Hematopoietic multipotent progenitor cell treated with erythropoietin and hydrocortisone succinate and interleukin-3 and kit ligand, for 15 days (in vitro differentiated cells): ENCODE measurements around the gene GRXCR1.

Source experiments
- DNase-seq: peaks from one replicate; pipeline ENCODE4 v3.0.0-alpha.2; 2015; ENCODE audit warnings: low spot score

The GRXCR1 gene

DNA sequence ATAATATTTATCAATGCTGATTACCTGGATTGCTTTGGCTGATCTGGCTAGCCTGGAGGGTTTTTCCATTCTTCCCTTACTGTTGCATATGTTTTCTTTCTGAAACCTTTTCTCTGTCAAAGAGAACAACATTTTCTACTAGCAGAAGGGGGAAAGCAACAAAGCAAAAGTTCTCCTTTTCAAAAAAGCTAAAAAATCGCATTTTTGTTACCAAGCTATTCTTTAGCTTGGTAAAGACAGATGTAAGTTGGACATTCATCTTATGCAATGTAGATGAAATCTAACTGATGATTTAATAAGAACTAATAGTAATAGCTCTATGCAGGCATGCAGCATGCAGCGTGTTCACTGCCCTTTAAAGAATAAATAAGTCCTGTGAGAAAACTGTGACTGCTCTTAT is at the start of gene GRXCR1:
Gene GRXCR1 (plus strand): TSS at position 301 of the 400 bp plus-strand sequence. CDS start 554 bp downstream, outside the sequence.
- DNase-seq = no peak

DNA sequence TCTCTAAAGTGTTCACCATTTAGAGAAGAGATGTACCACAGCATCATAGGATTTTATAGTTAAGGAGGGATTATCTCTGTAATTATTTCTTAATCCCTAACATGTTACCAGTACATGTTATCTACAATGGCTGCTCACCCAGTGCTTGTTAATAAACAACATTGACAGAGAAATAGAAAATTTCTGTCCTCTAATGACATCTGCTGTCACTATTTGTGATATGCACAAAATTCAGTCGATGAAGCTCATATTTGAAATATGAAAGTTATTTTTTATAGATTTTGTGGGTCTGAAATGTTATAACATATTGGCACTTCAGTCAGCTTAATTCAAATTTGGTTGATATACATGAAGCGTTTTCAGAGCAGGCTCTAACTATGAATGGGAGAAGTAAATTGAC is 48.8 kb upstream of the GRXCR1 start:
- no peak for DNase-seq

DNA sequence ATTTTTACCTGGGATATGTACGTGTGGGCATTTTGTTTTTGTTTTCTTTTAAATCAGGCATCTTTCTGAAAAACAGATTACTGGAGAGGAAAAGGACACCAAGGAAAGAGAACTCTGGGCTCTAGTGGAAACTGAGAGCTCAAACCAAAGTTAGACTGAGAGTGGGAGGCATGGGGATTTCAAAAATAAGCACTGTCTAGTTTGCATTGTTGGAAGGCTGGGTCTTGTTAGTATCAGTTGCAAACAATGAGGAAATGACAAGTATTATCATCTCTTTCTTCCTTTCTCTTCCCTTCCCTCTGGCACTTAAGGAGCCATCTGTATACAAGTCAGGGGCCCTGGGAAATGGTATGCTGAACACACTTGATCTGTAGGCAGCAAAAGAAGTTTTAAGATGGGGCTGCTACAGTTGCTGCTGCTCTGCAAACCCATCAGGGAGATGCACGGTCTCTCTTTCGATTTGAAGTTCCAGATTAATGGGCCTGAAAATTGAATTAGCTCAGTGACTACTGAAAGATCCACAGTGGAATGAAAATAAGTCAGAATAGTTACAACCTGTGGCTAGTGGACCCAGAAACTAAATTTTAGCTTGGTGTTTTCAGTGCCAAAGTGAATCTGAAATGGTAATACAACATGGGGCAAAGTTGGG is 48.0 kb upstream of the GRXCR1 start:
- no peak for DNase-seq

DNA sequence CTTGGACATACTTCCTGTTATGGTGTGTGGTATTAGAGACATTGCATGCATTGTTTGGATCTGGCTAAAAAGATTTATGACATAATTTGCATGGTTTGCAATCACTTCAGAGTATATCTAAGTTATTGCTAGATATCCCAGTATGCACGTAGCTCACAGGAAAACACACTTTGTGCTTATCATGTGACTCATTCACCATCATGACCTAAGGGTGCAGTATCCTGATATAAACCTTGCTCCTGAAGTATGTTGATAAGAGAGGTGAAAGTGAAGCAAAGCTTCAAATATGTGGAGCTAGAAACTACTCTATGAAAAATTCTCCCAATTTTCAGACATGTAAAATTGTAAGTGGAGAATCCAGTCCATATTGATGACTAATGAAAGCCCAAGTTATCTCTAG is 46.9 kb upstream of the GRXCR1 start:
- no peak for DNase-seq

DNA sequence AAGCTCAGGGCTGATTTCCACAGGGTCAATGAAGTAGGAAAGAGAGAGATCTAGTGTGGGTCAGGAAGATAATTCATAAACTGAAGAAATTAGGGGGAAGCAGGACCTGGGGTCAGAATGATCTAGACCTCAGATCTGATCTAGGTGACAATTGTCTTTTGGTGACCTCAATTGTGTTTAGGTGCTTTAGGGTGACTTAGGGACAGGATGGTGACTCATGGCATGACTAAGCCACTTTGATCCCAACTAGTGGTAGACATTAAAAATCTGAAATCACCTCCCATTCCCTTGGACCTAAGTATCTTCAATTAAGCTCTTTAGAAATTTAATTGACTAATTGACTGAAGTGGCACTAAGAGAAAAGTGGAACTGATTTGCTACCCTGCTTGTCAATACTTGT is 36.7 kb upstream of the GRXCR1 start:
- no peak for DNase-seq

DNA sequence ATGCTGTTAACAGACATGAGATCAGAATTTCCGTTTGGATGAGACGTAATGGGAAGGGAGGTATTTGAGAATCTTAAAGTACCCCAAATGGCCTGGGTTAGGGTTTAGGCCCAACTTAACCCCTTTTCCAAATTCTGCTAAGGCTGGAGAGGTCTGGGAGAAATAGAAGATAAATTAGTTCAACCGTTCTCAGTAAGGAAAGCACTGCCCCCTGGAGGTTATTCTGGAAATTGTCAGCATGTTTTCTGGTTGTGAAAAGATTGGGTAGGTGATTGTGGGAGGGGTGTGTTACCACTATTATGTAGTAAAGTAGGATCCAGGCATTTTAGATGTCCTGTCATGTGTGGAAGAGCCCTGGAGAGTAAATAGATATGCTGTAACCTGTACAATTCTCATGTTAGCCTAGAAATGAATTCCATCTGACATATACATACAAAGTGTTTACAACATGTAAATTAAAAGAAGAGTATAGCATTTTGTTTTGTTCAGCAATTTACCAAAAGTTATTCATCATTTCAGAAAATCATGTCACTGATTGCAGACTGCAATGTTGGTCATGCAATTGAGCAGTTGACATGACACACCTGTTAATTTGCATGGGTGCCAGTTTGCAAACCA is 26.8 kb upstream of the GRXCR1 start:
- peak; percentile 51 for DNase-seq

DNA sequence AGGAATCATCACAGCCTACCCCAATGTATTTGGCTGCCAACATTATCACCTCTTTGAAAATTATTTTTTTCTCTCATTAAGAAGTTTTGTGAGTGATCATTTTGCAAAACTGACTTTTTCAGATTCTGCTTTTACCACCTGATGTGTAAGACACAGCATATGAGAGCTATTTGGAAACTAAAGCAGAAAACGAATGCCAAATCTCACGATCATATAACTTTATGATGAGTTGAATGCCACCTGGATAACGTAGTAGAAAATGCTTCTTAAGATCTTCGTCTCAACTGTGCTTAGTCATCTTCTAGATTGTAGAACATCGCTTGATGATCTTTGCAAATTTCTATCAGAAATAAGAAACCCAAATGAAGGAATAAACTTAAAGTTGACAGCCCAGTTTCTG is 21.3 kb upstream of the GRXCR1 start:
- no peak for DNase-seq

DNA sequence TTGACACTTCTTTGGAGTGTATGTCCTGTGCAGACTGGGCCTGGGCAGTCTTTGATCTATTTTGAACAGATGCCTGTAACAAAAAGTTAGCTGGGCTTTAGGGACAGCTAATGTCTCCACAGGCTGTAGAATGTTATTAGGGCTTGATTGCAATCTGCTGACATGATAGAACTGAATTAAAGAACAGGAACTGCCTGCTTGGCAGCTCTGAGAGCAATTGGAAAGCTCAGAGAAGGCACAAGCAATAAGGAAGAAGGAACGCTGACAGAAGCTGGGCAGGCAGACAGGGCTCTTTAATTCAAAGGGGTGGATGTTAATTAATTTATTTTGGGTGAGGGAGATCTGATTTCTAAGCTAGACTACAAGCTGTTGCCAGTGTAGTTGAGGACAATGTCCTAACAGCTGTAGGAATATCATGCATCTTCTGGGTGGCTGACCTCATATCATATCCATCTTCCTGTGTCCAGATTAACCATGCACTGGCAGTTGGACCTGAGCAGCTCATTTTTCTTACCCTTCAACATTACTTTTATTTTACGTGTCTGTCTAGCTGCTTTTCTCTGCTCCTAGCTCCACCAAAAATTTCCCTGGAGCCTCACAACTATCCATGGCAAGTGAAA is 20.7 kb upstream of the GRXCR1 start:
- no peak for DNase-seq

DNA sequence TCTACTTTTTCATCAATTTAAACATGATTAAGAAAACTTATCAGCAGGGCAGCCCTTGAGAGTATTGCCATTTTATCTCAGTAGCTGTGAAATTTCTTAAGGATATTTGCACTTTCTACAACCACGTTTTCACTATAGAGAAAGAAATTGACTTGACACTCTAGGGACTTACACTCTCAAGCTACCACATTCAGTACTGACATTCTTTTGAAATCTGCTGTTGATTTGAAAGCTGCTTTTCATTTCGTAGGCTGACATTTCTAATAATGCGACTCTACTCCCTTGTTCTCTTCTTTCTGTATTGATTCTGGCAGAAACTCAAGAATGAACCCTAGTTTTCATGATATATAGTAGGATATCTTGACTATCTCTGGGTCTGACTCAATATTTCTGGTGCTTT is 13.7 kb upstream of the GRXCR1 start:
- DNase-seq = no peak

DNA sequence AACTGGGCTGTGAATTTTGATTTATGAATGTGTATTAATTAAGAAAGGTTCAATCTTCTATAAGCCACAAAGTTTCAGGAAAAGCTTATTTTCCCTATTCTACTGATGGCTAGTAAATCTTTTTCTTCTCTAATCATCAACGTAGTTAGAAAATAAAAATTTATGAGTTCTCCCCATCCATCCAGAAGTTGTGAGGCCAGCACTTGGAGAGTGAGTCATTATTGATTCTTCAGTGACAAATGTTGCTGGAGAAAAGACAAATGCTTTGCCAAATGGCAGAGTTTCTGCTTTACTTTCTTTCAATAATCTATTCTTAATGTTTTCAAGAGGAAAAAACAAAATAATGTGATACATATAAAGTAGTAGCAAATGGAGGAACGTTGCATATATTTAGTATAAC is 11.3 kb upstream of the GRXCR1 start:
- no peak for DNase-seq

DNA sequence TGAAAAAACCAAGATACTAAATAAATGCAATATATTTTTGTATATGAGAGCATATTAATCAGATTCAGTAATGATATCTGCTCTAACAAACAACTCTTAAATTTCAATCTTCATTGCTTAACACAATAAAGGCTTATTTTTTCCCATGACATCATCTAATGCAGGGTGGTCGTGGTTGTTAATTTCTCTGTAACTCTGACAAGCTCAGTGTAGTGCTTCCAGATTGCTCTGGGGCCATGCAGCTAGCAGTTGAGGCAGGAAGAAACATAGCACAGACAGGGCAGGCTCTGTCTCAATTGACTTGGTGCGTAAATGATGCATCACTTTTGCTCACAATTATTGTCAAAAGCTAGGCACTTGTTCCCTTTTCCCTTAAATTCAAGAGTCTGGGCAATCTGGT is 869 bp upstream of the GRXCR1 start:
- no peak for DNase-seq

DNA sequence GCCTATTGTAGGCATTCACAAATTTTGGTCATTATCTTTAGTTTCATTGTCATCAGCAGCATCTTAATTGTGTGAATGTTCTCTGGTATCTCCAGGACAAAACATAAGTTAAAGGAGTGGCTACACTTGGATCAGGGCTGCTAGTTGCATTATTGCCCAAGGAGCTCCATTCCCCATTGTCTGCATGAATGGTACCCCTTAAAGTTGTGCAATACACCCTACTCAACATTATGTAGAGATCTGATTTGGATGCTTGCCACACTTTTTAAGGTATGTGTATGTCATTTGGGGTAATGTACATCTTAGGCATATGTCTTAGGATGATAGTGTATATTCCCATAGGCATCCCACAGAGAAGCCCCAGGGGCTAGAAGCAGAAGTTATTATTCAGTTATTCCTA is 2.9 kb downstream of the GRXCR1 start:
- no peak for DNase-seq

DNA sequence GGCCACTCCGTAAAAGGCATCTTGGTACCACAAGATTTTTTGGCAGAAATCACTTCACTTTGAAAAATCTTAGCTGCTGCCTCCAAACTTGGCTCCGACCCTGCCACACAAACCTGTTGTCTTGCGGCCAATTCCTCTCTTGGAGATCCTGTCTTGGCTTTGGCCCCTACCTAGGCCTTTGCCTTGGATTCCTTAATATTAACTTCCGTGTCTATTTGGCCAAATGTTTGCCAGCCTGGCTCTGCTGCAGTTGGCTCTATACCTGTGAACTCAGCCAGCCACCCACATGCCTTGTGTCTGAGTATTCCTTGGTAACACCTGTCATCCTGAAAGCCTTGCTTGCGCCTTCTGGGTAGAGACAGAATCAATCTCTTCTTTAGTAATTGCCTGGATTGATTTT is 12.5 kb downstream of the GRXCR1 start:
- no peak for DNase-seq

DNA sequence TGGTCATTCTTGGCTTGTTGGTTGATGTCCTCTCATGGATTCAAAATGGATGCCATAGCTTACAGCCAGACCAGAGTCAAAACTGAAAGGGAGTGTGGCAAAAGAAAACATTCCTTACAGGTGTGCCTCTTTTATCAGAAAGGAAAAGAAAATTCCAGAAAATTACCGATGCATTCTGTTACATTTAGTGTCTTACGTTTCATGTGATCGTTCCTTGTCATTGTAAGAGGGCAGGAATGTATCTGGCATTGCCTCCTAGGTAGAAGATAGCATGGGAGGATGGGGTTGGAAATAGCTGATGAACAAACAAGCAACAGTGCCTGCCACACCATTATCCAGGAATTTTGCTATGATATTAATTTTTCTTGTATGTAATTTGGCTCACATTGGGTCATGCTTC is 13.1 kb downstream of the GRXCR1 start:
- DNase-seq = no peak

DNA sequence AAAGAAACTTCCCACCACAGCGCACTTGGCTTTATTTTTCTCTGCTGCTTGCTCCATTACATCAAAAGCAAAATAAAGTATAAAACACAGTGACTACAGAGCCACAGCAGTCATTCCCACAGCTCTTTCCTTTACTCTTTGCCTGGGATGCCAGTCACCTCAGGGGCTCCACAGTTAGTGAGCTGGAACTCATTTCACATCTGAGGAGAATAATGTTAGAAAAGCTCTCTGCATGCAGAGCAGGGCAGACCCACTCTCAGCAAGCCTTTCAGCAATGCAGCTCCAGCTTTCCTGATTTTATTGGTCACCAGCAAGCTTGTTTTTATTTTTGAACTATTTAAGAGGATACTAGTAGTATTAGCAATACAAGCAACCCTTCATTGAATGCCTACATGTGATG is 13.8 kb downstream of the GRXCR1 start:
- DNase-seq = no peak

DNA sequence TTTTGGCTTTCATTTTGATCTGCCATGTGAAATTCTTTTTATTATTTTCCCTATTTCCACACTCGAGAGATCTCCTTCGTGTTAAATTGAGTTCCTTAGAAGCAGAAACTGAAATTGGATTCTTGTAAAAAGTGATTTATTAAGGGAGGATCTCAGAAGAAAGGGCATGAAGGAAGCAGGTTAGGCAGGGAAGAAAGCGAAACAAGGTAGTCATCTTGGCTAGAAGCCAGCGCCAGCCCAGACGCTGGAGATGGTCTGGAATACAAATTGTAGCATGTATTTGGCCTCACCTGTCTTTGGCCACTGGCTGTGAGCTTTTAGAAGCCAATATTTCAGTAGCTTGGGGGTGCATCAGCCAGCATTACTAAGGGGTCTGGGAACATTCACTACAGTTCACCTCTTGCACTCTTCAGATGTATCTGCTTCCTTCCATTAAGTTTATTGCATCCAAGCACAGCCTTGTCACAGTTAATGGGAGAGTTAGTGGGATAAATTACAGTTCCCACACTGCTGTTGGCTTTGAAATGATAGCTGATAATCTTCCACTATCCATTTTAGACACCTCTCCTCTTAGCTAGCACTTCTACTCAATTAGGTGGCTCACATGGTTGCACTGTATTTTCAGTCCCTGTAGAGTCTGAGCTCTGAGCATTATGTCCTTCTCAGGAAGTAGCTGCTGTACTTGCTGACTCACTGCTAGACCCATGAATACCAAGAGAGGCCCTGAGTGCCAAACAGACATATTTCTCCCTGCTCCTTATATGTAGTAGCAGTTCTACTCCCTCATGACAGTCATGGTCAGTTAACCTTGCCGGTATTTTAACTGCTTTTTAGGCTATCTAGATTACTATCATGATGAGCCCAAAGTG is 14.6 kb downstream of the GRXCR1 start:
- DNase-seq = no peak

DNA sequence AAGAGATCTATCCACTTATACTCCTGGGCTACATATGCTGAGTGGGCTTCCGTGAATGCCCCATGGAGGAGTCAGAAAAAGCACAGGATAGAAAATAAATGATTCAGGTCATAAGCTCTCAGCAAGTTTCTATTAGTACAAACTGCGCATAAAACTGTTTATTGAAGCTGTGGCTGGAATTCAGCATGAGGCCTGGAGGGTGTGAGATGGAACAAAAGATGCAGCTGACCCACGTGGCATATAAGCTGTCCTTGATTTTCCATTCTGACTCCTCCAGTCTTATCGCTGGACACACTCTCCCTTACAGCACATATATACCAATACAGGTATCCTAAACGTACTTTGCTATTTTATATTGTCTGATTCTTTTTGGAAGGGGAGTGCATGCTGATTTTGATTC is 17.9 kb downstream of the GRXCR1 start:
- no peak for DNase-seq

DNA sequence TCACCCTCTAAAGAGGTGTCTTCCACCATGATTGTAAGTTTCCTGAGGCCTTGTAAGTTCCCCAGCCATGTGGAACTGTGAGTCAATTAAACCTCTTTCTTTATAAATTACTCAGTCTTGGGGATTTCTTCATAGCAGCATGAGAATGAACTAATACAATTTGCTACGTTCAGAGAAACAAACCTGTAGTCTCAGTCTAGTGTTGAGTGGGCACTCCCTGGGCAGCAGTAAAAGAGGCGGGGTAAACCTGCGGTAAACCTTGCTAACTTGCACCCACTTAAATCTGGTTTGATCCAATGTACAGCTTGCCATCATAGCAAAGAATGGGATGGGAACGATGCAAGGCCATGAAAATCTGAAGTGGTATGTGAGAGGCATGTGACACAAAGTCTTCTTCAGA is 22.4 kb downstream of the GRXCR1 start:
- DNase-seq = no peak

DNA sequence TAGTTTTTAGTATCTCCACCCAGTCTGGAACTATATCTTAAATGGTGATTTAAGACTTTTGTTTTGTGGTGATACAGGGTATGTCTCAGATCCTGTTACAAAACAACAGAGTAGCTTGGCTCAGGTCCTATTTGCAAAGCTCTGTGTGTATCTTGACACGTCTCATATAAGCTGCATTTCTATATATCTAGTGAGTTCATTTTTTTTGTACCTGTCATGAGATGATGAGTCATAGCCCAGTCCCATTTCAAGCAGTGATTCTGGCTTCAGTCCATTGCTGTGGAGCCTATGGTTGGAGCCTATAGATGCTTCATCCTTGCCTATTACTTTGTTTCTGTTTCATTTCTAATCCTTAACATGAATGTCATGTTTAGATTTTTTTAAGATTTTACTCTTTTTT is 23.0 kb downstream of the GRXCR1 start:
- DNase-seq = no peak

DNA sequence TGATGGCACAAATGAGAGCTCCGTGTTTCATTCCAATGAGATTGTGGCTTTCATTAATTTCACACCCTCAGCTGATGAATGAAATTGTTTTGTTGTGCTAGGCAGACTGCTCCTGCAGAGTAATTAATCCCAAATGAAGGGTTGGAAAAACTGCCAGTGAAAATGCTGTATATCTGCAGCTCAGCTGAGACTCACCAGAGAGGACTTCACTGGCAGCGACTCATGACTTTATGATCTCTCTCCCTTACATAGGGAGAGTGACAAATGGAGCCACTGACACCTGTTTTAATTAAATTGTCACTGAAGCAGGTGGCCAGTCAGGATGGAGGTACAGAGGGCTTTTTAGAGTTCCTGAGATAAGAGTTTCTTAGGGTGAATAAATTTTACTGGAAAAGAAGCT is 24.8 kb downstream of the GRXCR1 start:
- DNase-seq = no peak

DNA sequence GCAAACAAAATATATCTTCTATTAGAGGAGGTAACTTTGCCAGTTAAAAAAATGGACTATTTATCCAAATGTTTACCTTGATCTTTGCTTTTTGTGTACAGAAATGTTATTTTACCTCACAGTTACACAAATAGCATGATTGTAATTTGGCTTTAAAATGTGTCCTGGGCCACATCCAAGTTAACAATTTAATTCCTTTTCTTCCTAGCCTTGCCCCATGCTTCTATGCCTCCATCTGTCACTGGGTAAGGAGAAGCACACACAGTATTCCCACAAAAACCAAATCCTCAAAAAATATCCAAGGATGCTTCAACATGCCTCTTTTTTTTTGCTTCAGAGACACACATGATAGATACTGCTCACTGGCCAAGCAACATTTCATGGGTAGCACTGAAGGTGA is 30.9 kb downstream of the GRXCR1 start:
- no peak for DNase-seq

DNA sequence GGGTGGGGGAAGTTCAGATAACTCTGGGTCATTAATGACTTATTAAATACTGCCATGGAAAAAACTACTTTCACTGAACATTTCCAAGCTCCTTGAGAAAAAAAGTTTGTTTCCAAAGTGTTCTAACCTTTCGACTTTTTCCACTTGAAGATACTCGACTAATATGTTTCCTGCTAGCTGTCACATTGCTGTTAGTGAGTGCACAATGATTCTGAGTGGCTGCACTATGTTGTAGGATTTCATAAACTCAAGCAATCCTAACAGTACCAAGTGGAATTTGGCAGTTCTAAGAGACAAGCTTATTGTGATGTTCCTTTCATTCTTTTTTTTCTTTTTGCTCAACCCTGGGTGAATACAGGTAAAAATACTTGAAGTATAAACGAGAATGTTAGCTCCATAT is 33.4 kb downstream of the GRXCR1 start:
- DNase-seq = no peak

DNA sequence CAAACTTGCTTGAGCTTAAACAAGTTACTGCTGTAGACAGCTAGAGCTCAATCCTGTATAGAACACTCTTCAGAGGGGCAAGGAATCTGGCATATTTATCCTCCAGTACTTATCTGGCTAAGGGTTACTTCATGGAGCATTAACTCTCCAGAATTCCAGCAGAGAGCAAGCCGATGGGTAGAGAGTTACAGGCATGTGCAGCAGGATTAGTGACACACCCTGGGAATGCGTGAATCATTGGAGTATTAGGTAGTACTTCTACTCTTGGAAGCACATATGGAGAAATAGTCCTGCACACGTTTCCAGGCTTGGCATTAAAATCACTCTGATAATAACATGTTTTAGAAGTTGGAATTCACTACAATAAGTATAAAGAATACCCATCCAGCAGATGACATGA is 35.4 kb downstream of the GRXCR1 start:
- no peak for DNase-seq
